Pericardium fibroblast (primary cell): Measurements from ENCODE around the gene CDH12. TPM values are rescaled to one million over a fixed set of nuclear protein-coding genes. Genes with fewer than 3 reads are reported as not detected.

ENCODE experiments used
- total RNA-seq: library from RNA; depleted of rRNA; stranded (reverse); fragments of >200 nt; gene quantifications from 2 replicates; pipeline ENCODE4 v1.2.3, GENCODE V29; 2015

The CDH12 gene
- not detected in 2 replicates for total RNA-seq

GRCh38 chr5:22852807-22853660 is at the start of gene CDH12:
CDH12 (minus strand) TSS chr5:22853344.

